ENCODE measurements around the gene DOCK10. TPM values are rescaled to one million over a fixed set of nuclear protein-coding genes. Genes with fewer than 3 reads are reported as not detected.

The DOCK10 gene
- total and polyA plus RNA-seq, 2 donors (not counting 1 experiment from before 2014, with no cell fraction given) = 49.5 to 139 TPM

- DNase-seq (no peak), ATAC-seq (ENCODE audit: low read depth) (no peak)
- Histone ChIP-seq H3K4me3 (ENCODE audit: control extremely low read depth in 1 of 5, extremely low read depth in 1 of 5, insufficient read depth in 1 of 5, low read depth in 2 of 5, low read length in 4 of 5) (no peak overlapping the region), H4K20me1 (ENCODE audit: control insufficient read depth, insufficient read depth, low read length, poor library complexity, severe bottlenecking) (peaks cover 5% of the 10 kb centered on the region), H3K27me3 (replicated peaks in 1 of 4; ENCODE audit: control extremely low read depth in 1 of 4, control insufficient read depth in 3 of 4, insufficient read depth in 4 of 4, low read length in 3 of 4) (no peaks in the 10 kb centered on the region), H3K79me2 (ENCODE audit: control insufficient read depth, insufficient read depth, low read length) (peaks cover 14% of the 10 kb centered on the region), H3K9ac (ENCODE audit: low read length) (no peak overlapping the region), H3K27ac (ENCODE audit: low read length in 2 of 2) (no peak overlapping the region), H3K9me3 (ENCODE audit: control extremely low read depth in 1 of 3, control insufficient read depth in 2 of 3, insufficient read depth in 1 of 3, low read length in 2 of 3) (no peaks in the 10 kb centered on the region), H2AFZ (ENCODE audit: insufficient read depth, low read depth, low read length, poor library complexity, severe bottlenecking) (no peak overlapping the region), H3K4me1 (ENCODE audit: control insufficient read depth in 2 of 2, insufficient read depth in 2 of 2, low read length in 2 of 2) (no peaks in the 10 kb centered on the region), H3K4me2 (replicated peaks; ENCODE audit: low read depth, low read length, poor library complexity, severe bottlenecking) (no peak overlapping the region), H3K36me3 (replicated peaks in 1 of 2; ENCODE audit: control extremely low read depth in 1 of 2, control insufficient read depth in 1 of 2, extremely low read depth in 1 of 2, insufficient read depth in 2 of 2, low read length in 1 of 2) (peaks cover 1 to 81% of the 10 kb centered on the region in 2 experiments)
- no peaks in the 10 kb centered on the region for H3K9me3 Mint-ChIP-seq (ENCODE audit: insufficient read depth)
- intact Hi-C loops (cut with micrococcal nuclease) = no loop called here
- ChIA-PET CTCF (interaction anchor here (1.1 kb wide), 1 partner anchor 118 kb away, joined by 6 read pairs; no protein-coding TSS in a partner anchor), POLR2A (no interaction called here)
- H3K27me3 Mint-ChIP-seq = no peaks in the 10 kb centered on the region
- H3K4me1 Mint-ChIP-seq = peaks cover 22% of the 10 kb centered on the region
- no CpG with 5 or more reads among the region's 1 CpG for WGBS (ENCODE audit: insufficient coverage)
- H3K27ac Mint-ChIP-seq = peak overlapping the region; percentile 46
- TF ChIP-seq EZH2 (IDR thresholded peaks at IDR 0.05; ENCODE audit: borderline replicate concordance, insufficient read depth, low read depth, low read length, poor library complexity, severe bottlenecking) (no peak), CTCF (IDR thresholded peaks at IDR 0.05) (no peak)
- H3K4me3 Mint-ChIP-seq = no peak overlapping the region
These were observed 158.6 kb downstream of the DOCK10 start for GRCh38 chr2:224883700-224884099.

GRCh38 chr2:224883172-224883516 is 159.1 kb downstream of the DOCK10 start:
- Histone ChIP-seq H4K20me1 (ENCODE audit: control insufficient read depth, insufficient read depth, low read length, poor library complexity, severe bottlenecking) (peaks cover 5% of the 10 kb centered on the region), H3K4me2 (replicated peaks; ENCODE audit: low read depth, low read length, poor library complexity, severe bottlenecking) (no peak overlapping the region), H3K9ac (ENCODE audit: low read length) (no peak overlapping the region), H3K9me3 (ENCODE audit: control extremely low read depth in 1 of 3, control insufficient read depth in 2 of 3, insufficient read depth in 1 of 3, low read length in 2 of 3) (no peaks in the 10 kb centered on the region), H2AFZ (ENCODE audit: insufficient read depth, low read depth, low read length, poor library complexity, severe bottlenecking) (no peak overlapping the region), H3K4me1 (ENCODE audit: control insufficient read depth in 2 of 2, insufficient read depth in 2 of 2, low read length in 2 of 2) (no peaks in the 10 kb centered on the region), H3K4me3 (ENCODE audit: control extremely low read depth in 1 of 5, extremely low read depth in 1 of 5, insufficient read depth in 1 of 5, low read depth in 2 of 5, low read length in 4 of 5) (no peak overlapping the region), H3K27ac (ENCODE audit: low read length in 2 of 2) (peak overlapping the region in 1 of 2 donors; percentile 3), H3K36me3 (replicated peaks in 1 of 2; ENCODE audit: control extremely low read depth in 1 of 2, control insufficient read depth in 1 of 2, extremely low read depth in 1 of 2, insufficient read depth in 2 of 2, low read length in 1 of 2) (peaks cover 1 to 83% of the 10 kb centered on the region in 2 experiments), H3K79me2 (ENCODE audit: control insufficient read depth, insufficient read depth, low read length) (peaks cover 9% of the 10 kb centered on the region), H3K27me3 (replicated peaks in 1 of 4; ENCODE audit: control extremely low read depth in 1 of 4, control insufficient read depth in 3 of 4, insufficient read depth in 4 of 4, low read length in 3 of 4) (no peaks in the 10 kb centered on the region)
- intact Hi-C loops (cut with micrococcal nuclease) = no loop called here
- DNase-seq (no peak), ATAC-seq (ENCODE audit: low read depth) (no peak)
- WGBS (ENCODE audit: insufficient coverage) = no CpG with 5 or more reads among the region's 6 CpGs
- POLR2A ChIA-PET = no interaction called here
- Mint-ChIP-seq H3K27me3 (no peaks in the 10 kb centered on the region), H3K4me3 (no peak overlapping the region), H3K9me3 (ENCODE audit: insufficient read depth) (no peaks in the 10 kb centered on the region), H3K27ac (no peak overlapping the region), H3K4me1 (peaks cover 22% of the 10 kb centered on the region)
- TF ChIP-seq CTCF (IDR thresholded peaks at IDR 0.05) = no peak
- CTCF ChIA-PET = interaction anchor here (1.3 kb wide), 1 partner anchor 118 kb away, joined by 4 read pairs; no protein-coding TSS in a partner anchor
